Astrocyte (in vitro differentiated cells and primary cell): ENCODE results near the gene CFDP1. TPM values are rescaled to one million over a fixed set of nuclear protein-coding genes. Genes with fewer than 3 reads are reported as not detected.
A peak's percentile ranks its signal among the peaks of the same experiment; 100 is the strongest.

Source experiments
- DNase-seq: peaks from one replicate; pipeline ENCODE4 v3.0.0-alpha.2; 2010; ENCODE audit warnings: low read depth
- FAIRE-seq: peaks from 2 replicates; lab custom pipeline; 2011; peaks lifted over from hg19 to GRCh38; lab: Jason Lieb, UNC
- H2AFZ ChIP-seq: 2 replicates; pipeline ENCODE4 v1.6.0; 2012; ENCODE audit warnings: low read depth, low read length, inconsistent platforms
- H3K27ac ChIP-seq: 2 replicates; pipeline ENCODE4 v1.5.1; 2011; ENCODE audit warnings: low read depth, low read length, inconsistent platforms
- H3K27me3 ChIP-seq: 2 replicates; pipeline ENCODE4 v1.6.0; 2011; ENCODE audit warnings: low read length, inconsistent platforms; ENCODE audit not compliant: insufficient read depth
- H3K36me3 ChIP-seq: 2 replicates; pipeline ENCODE4 v1.5.1; 2011; ENCODE audit warnings: low read length, inconsistent platforms; ENCODE audit not compliant: insufficient read depth
- H3K4me1 ChIP-seq: 2 replicates; pipeline ENCODE4 v1.5.1; 2011; ENCODE audit warnings: low read length, inconsistent platforms; ENCODE audit not compliant: insufficient read depth
- H3K4me2 ChIP-seq: 2 replicates; pipeline ENCODE4 v1.6.0; 2012; ENCODE audit warnings: low read length, inconsistent platforms
- H3K4me3 ChIP-seq: 2 replicates; pipeline ENCODE4 v1.5.1; 2011; ENCODE audit warnings: low read depth, mild to moderate bottlenecking, low read length, inconsistent platforms; ENCODE audit not compliant: insufficient read depth
- H3K79me2 ChIP-seq: 2 replicates; pipeline ENCODE4 v1.6.0; 2012; ENCODE audit warnings: mild to moderate bottlenecking, low read length, inconsistent platforms; ENCODE audit not compliant: insufficient read depth
- H3K9ac ChIP-seq: 2 replicates; pipeline ENCODE4 v1.6.0; 2012; ENCODE audit warnings: mild to moderate bottlenecking, low read length, inconsistent platforms
- H3K9me3 ChIP-seq: 2 replicates; pipeline ENCODE4 v1.5.1; 2012; ENCODE audit warnings: low read depth, mild to moderate bottlenecking, low read length, inconsistent platforms; ENCODE audit not compliant: insufficient read depth
- H4K20me1 ChIP-seq: 2 replicates; pipeline ENCODE4 v1.6.0; 2012; ENCODE audit warnings: low read length, inconsistent platforms; ENCODE audit not compliant: insufficient read depth
- H3K27ac Mint-ChIP-seq: one replicate; pipeline ENCODE4 v1.8.0; 2021; ENCODE audit warnings: mild to moderate bottlenecking, mixed read lengths; ENCODE audit not compliant: unreplicated experiment
- H3K27me3 Mint-ChIP-seq: one replicate; pipeline ENCODE4 v1.8.0; 2021; ENCODE audit warnings: low read depth, mixed read lengths; ENCODE audit not compliant: unreplicated experiment
- H3K36me3 Mint-ChIP-seq: one replicate; pipeline ENCODE4 v1.8.0; 2021; ENCODE audit warnings: low read depth, mixed read lengths; ENCODE audit not compliant: unreplicated experiment
- H3K4me1 Mint-ChIP-seq: one replicate; pipeline ENCODE4 v1.8.0; 2021; ENCODE audit warnings: low read depth, mixed read lengths; ENCODE audit not compliant: unreplicated experiment
- H3K4me3 Mint-ChIP-seq: one replicate; pipeline ENCODE4 v1.8.0; 2021; ENCODE audit warnings: mild to moderate bottlenecking, moderate library complexity, mixed read lengths; ENCODE audit not compliant: unreplicated experiment
- H3K9me3 Mint-ChIP-seq: one replicate; pipeline ENCODE4 v1.8.0; 2021; ENCODE audit warnings: mild to moderate bottlenecking, mixed read lengths; ENCODE audit not compliant: unreplicated experiment
- EZH2 ChIP-seq: IDR thresholded peaks from 2 replicates; pipeline ENCODE4 v1.6.1; 2012; ENCODE audit warnings: mild to moderate bottlenecking, low read length, inconsistent platforms; ENCODE audit not compliant: insufficient read depth
- total RNA-seq: library from RNA; stranded (reverse); gene quantifications from 2 replicates; pipeline ENCODE4 v1.2.1, GENCODE V29; 2021
- TF ChIP-seq, protein P1 (sequence below): IDR thresholded peaks from 2 replicates; pipeline ENCODE4 v1.5.1; 2011; ENCODE audit warnings: low read depth, mild to moderate bottlenecking, inconsistent platforms, low read length, moderate library complexity; ENCODE audit not compliant: insufficient read depth

Gene CFDP1
- total RNA-seq, 1 donor from 2014 or later = 36.9 TPM

DNA sequence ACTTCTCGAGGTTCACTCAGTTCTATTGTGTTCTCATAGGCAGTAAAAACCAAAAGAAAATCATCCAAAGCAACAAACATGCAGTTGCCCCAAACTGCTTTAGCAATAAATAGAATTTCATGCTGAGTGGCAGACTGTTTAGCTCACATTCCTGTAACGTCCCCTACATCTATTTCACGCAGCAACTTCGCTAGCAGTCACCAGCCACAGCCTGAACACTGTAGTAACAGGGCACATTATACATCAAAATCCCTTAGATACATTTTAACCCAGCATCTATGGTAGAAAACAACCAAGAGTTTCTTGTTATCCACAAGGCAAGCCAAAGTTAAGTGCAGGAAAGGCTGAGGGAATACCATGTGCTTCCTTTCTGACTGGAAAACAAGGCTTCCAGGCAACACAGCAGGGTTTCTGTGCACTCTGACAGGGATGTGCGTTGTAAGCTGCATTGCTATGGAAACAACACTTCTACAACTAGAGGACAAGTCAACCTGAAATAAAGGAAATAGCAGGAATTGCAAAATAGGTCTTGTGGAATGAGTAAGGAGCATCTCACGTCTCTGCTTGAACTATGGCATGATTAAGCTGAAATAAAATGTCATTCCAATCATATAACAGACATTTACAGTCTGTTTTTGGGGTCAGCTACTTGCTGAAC, 55.4 kb downstream of the CFDP1 start:
- FAIRE-seq (peak; percentile 97), DNase-seq (peak; percentile 96)
- Mint-ChIP-seq H3K27ac (peak overlapping the region; percentile 38), H3K4me1 (peaks cover 41% of the 10 kb centered on the region), H3K4me3 (no peak overlapping the region), H3K27me3 (no peaks in the 10 kb centered on the region), H3K9me3 (no peaks in the 10 kb centered on the region), H3K36me3 (no peaks in the 10 kb centered on the region)
- Histone ChIP-seq H3K36me3 (peaks cover 2% of the 10 kb centered on the region), H3K9ac (peak overlapping the region; percentile 73), H3K9me3 (no peaks in the 10 kb centered on the region), H2AFZ (no peak overlapping the region), H3K27me3 (no peaks in the 10 kb centered on the region), H4K20me1 (no peaks in the 10 kb centered on the region), H3K79me2 (peaks cover 3% of the 10 kb centered on the region), H3K27ac (peak overlapping the region; percentile 88), H3K4me2 (peak overlapping the region; percentile 67), H3K4me3 (peak overlapping the region; percentile 3), H3K4me1 (peaks cover 13% of the 10 kb centered on the region)
- TF ChIP-seq, protein P1, sequence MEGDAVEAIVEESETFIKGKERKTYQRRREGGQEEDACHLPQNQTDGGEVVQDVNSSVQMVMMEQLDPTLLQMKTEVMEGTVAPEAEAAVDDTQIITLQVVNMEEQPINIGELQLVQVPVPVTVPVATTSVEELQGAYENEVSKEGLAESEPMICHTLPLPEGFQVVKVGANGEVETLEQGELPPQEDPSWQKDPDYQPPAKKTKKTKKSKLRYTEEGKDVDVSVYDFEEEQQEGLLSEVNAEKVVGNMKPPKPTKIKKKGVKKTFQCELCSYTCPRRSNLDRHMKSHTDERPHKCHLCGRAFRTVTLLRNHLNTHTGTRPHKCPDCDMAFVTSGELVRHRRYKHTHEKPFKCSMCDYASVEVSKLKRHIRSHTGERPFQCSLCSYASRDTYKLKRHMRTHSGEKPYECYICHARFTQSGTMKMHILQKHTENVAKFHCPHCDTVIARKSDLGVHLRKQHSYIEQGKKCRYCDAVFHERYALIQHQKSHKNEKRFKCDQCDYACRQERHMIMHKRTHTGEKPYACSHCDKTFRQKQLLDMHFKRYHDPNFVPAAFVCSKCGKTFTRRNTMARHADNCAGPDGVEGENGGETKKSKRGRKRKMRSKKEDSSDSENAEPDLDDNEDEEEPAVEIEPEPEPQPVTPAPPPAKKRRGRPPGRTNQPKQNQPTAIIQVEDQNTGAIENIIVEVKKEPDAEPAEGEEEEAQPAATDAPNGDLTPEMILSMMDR = no peak
- TF ChIP-seq EZH2 = no peak

DNA sequence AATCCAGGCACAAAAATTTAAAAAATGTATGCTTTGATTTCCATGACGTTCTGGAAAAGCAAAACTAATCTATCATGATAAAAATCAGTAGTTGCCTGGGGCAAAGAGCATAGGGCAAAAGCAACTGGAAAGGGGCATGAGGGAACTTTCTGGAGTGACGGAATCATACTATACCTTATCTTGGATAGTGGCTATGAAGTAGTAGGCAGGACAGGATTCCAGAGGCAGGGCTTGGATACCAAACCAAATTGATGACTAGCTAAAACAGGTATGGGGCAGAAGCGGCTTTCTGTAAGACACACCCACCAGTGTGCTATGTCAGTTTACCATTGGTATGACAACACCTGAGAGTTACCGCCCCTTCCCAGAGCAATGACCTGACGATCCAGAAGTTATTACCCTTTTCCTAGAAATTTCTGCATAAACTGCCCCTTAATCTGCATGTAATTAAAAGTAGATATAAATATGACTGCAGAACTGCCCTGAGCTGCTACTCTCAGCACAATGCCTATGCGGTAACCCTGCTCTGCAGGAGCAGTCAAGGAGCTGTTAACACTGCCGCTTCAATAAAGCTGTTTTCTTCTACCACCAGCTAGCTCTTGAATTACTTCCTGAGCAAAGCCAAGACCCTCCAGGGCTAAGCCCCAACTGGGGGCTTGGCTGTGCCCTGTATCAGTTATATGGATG, 56.7 kb downstream of the CFDP1 start:
- Histone ChIP-seq H3K4me1 (peaks cover 13% of the 10 kb centered on the region), H3K9me3 (no peaks in the 10 kb centered on the region), H2AFZ (no peak overlapping the region), H3K4me3 (no peak overlapping the region), H3K9ac (no peak overlapping the region), H3K4me2 (no peak overlapping the region), H3K27ac (no peak overlapping the region), H4K20me1 (no peaks in the 10 kb centered on the region), H3K79me2 (peaks cover 3% of the 10 kb centered on the region), H3K27me3 (no peaks in the 10 kb centered on the region), H3K36me3 (no peaks in the 10 kb centered on the region)
- Mint-ChIP-seq H3K27ac (peak overlapping the region; percentile 51), H3K36me3 (peaks cover 2% of the 10 kb centered on the region), H3K4me3 (no peak overlapping the region), H3K9me3 (no peaks in the 10 kb centered on the region), H3K4me1 (peaks cover 32% of the 10 kb centered on the region), H3K27me3 (no peaks in the 10 kb centered on the region)
- FAIRE-seq (no peak), DNase-seq (peak; percentile 27)
- TF ChIP-seq, protein P1 = no peak
- TF ChIP-seq EZH2 = no peak

DNA sequence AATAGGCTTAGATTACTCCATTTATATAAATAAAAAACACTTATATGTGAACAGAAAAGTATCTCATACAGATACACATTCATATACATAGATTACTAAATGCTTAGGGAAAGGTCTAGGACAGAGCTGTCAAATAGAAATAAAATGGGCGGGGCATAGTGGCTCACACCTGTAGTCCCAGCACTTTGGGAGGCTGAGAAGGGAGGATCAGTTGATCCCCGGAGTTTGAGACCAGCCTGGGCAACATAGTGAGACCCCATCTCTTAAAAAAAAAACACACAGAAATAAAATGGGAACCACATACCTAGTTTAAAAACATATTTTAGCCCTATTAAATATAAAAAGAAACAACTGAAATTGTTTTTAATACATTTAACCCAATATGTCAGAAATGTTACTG, 58.9 kb downstream of the CFDP1 start:
- FAIRE-seq (no peak), DNase-seq (no peak)
- H3K4me1 Mint-ChIP-seq = peaks cover 24% of the 10 kb centered on the region
- Histone ChIP-seq H4K20me1 (no peaks in the 10 kb centered on the region), H3K4me3 (no peak overlapping the region), H3K9ac (no peak overlapping the region), H3K9me3 (no peaks in the 10 kb centered on the region), H3K36me3 (no peaks in the 10 kb centered on the region), H3K27ac (no peak overlapping the region), H3K4me1 (peaks cover 13% of the 10 kb centered on the region), H3K4me2 (no peak overlapping the region), H3K27me3 (no peaks in the 10 kb centered on the region), H3K79me2 (peaks cover 3% of the 10 kb centered on the region), H2AFZ (no peak overlapping the region)
- no peak overlapping the region for H3K27ac Mint-ChIP-seq
- H3K9me3 Mint-ChIP-seq = no peaks in the 10 kb centered on the region
- H3K4me3 Mint-ChIP-seq = no peak overlapping the region
- TF ChIP-seq, protein P1 = no peak
- no peak for TF ChIP-seq EZH2
- peaks cover 2% of the 10 kb centered on the region for H3K36me3 Mint-ChIP-seq
- no peaks in the 10 kb centered on the region for H3K27me3 Mint-ChIP-seq
